DMS114 treated with DMSO at 0.1 percent for 48 hours (cell line): ENCODE data around the gene BRI3BP.
A peak's percentile ranks its signal among the peaks of the same experiment; 100 is the strongest.

ENCODE experiments used
- DNase-seq: peaks from one replicate; lab custom pipeline; 2025; ENCODE audit not compliant: unreplicated experiment; lab: John Stamatoyannopoulos, UW

Gene BRI3BP

DNA sequence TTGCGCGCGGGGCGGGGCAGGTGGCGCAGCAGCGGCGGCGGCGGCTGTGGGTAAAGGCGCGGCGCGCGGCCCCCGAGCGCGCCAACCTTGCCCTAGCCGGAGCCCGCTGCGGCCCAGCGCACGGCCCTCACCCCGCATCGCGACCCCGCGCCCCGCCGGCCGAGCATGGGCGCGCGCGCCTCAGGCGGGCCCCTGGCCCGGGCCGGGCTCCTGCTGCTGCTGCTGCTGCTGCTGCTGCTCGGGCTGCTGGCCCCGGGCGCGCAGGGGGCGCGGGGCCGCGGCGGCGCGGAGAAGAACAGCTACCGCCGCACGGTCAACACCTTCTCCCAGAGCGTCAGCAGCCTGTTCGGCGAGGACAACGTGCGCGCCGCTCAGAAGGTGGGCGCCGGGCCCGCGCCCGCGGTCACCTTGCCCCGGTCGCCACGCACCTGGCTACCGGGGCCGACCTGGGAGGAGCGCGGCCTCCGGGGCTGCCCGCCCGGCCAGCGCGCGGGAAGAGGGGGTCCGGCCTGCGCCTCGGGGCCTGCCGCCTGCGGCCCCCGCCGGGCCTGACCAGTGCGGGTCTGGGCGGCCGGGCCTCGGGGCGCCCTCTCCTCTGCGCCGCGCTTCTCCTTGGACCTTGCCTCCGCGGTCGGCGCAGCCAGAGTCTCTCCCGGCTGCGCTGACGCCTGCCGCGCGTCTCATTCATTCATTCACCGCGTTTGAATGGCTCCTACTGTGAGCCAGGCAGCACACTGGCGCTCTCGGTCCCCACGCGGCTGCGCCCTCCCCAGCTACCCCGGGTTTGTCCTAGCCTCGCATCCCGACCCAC is at the start of gene BRI3BP:
Gene BRI3BP, plus strand, starts transcription at position 20 of the 811 bp plus-strand sequence. Its CDS starts 146 bp downstream, at position 166.
- DNase-seq, result peak; percentile 14

GRCh38 chr12:124946447-124946793 is 47.0 kb upstream of the BRI3BP start:
- DNase-seq, result no peak

GRCh38 chr12:124947013-124947412 is 46.4 kb upstream of the BRI3BP start:
- no peak for DNase-seq

GRCh38 chr12:124947561-124948398 is 45.7 kb upstream of the BRI3BP start:
- DNase-seq, result no peak

- DNase-seq, result no peak
Measured at GRCh38 chr12:124949066-124949465, 44.4 kb upstream of the BRI3BP start.

- DNase-seq, result no peak
Measured at GRCh38 chr12:124949779-124950728, 43.4 kb upstream of the BRI3BP start.

GRCh38 chr12:124952295-124952694 is 41.1 kb upstream of the BRI3BP start:
- no peak for DNase-seq

DNA sequence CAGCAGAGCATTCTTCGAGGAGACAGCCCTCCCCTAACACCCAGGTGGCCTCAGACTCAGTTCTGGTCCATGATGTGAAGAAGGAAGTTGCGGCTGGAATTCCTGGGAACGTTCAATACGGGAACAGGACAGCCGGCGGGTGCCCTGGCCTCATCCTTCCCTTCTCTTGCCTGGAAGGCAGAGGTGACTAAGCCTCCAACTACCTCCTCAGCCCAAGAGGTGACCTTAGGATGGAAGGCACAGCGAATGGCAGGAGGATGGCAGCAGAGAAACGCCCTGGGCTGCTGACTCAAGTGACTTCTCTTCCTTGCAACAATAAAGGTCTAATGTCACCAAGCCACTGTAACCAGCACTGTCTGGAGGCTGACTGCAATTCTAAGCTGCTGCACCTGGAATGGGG is 40.6 kb upstream of the BRI3BP start:
- DNase-seq, result no peak

GRCh38 chr12:124953689-124954405 is 39.6 kb upstream of the BRI3BP start:
- DNase-seq, result no peak

DNA sequence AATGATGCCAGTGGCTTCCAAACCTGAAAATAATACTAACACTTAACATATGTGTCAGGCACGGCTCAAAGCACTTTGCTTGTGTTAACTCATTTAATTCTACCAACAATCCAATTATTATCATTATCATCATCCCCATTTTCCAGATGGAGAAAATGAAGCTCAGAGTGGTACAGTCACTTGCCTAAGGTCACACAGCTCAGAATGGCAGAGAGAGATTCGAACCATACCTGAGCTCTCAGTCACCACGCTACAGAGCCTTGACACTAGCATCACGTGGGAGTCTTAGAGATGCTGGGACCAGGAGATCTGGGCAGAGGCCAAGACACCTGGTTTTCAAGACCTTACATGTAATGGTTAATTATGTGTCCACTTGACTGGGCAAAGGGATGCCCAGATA is 38.7 kb upstream of the BRI3BP start:
- no peak for DNase-seq

- DNase-seq, result no peak
Measured at GRCh38 chr12:124956571-124956970, 36.9 kb upstream of the BRI3BP start.

GRCh38 chr12:124961055-124961454 is 32.4 kb upstream of the BRI3BP start:
- DNase-seq, result no peak

- DNase-seq, result no peak
Measured at GRCh38 chr12:124963211-124963610, 30.2 kb upstream of the BRI3BP start.

- no peak for DNase-seq
Measured at GRCh38 chr12:124964251-124964650, 29.2 kb upstream of the BRI3BP start.

GRCh38 chr12:124964836-124965462 is 28.5 kb upstream of the BRI3BP start:
- DNase-seq, result no peak

GRCh38 chr12:124967016-124967739 is 26.3 kb upstream of the BRI3BP start:
- DNase-seq, result no peak

DNA sequence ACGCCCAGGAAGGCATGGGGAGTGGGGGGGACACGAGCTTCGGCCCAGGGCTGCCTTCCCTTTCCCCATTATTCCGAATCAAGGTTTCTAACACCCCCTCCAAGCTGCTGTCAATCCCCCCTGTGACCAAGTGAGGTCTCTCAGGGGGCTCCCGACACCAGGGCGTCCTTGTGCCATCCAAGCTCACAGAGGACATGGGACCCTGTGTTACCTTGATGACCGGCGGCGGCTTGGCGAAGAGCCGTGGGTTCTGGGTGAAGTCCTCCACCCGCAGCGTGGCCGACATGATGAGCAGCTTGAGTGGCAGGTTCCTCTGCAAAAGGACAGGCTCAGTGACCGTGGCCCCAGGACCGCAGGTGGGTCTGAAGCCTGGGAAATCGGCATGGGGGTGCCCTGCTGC is 24.8 kb upstream of the BRI3BP start:
- DNase-seq, result no peak

DNA sequence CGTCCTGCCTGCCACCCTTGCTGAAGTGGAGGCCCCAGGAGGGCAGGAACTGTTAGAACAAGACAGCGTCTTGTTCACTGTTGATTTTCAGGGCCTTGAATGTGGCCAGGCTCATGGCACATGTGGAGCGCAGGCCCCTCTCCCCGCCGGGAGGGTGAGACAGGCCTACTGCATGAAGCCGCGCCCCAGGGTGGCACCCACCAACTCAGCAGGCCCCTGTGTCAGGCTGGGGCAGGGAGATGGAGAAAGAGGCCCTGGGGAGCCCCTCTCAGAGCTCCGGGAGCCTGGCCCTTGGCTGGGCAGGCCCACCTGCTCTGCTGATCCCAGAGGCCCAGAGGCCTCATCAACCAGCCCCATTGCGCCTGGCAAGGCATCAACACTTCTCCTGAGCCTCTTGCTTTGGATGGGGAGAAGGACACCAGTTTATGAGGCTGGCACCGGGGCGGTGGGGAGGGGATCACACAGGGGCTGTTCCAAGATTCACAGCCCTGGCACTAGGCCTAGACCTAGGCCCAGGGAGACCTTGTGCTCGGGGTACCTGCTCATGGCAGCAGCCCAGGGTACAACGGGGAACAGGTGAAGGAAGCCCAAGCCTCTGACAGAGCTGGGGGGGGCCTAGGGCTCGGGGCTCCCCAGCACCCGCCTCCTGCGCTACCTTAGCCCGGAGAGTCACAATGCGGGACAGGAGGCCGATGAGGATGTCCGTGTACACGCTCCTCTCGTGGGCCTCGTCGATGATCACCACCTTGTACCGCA is 22.6 kb upstream of the BRI3BP start:
- DNase-seq, result no peak

- no peak for DNase-seq
Measured at GRCh38 chr12:124971603-124972002, 21.8 kb upstream of the BRI3BP start.
